ENCODE results near the gene TANGO6. TPM values are rescaled to one million over a fixed set of nuclear protein-coding genes. Genes with fewer than 3 reads are reported as not detected.

Gene TANGO6
- total RNA-seq, 2 donors from 2014 or later, result 6.4 to 10.9 TPM

DNA sequence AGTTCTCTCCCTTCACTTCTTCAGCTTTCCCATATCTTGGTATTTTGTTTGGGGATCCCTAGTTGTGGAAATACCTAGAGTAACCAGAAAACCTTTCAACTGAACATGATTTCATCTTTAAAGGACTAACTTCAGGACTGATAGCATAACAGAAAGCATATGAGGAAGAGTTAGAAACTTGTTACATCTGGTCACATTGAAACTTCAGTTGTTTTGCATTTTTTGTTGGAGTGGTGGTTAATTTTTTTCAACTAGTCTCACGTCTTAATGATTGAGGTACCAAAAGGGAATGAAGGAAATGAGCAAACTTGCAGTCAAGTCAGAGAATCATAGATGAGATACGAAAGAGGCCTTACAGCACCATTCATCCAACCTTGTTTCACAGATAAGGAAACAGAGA, 49.6 kb downstream of the TANGO6 start:
- no peak for TF ChIP-seq CTCF (IDR thresholded peaks at IDR 0.05)
- no peak overlapping the region for H3K4me3 ChIP-seq
- no peaks in the 10 kb centered on the region for H3K27me3 ChIP-seq

GRCh38 chr16:68893710-68894705, 50.7 kb downstream of the TANGO6 start:
- no peak for DNase-seq (ENCODE audit: low spot score)
- Histone ChIP-seq H3K27ac (no peak overlapping the region), H3K36me3 (peaks cover 7% of the 10 kb centered on the region), H3K4me3 (no peak overlapping the region), H3K4me1 (no peaks in the 10 kb centered on the region), H3K9me3 (no peaks in the 10 kb centered on the region), H3K27me3 (no peaks in the 10 kb centered on the region)
- no peak for TF ChIP-seq CTCF (IDR thresholded peaks at IDR 0.05)

More for the DNA sequence above, 49.6 kb downstream of the TANGO6 start:
- Histone ChIP-seq H3K4me1 (no peaks in the 10 kb centered on the region), H3K27ac (no peak overlapping the region), H3K9me3 (no peaks in the 10 kb centered on the region), H3K36me3 (peaks cover 7% of the 10 kb centered on the region)
- no peak for DNase-seq (ENCODE audit: low spot score)

GRCh38 chr16:68894714-68895113, 51.4 kb downstream of the TANGO6 start:
- Histone ChIP-seq H3K27ac (no peak overlapping the region), H3K4me3 (no peak overlapping the region), H3K27me3 (no peaks in the 10 kb centered on the region), H3K36me3 (peaks cover 7% of the 10 kb centered on the region), H3K4me1 (no peaks in the 10 kb centered on the region), H3K9me3 (no peaks in the 10 kb centered on the region)
- DNase-seq (ENCODE audit: low spot score), result no peak
- TF ChIP-seq CTCF (IDR thresholded peaks at IDR 0.05), result no peak

DNA sequence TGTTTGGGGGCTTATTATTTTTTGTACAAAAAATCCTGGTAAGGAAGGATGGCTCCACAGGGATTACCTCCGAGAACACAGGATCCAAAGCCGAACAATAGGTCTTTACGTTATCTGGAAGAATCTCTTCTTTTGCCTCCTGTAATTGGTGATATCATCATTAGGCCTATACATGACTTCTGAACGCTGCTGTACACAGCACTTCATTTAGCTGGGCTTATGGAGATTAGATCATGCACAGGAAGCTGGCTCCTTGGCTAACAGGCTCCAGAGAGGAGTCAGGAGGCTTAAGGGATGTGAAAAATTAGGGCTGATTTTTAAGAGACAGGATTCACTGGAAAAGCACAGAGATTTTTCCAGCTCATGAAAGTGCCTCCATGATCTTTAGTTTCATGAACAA, 54.7 kb downstream of the TANGO6 start:
- Histone ChIP-seq H3K36me3 (peaks cover 9% of the 10 kb centered on the region), H3K27me3 (no peaks in the 10 kb centered on the region), H3K4me3 (no peak overlapping the region), H3K9me3 (no peaks in the 10 kb centered on the region), H3K27ac (no peak overlapping the region), H3K4me1 (no peaks in the 10 kb centered on the region)
- no peak for DNase-seq (ENCODE audit: low spot score)
- no peak for TF ChIP-seq CTCF (IDR thresholded peaks at IDR 0.05)

- no peak overlapping the region for H3K27ac ChIP-seq
- peaks cover 9% of the 10 kb centered on the region for H3K36me3 ChIP-seq
- no peaks in the 10 kb centered on the region for H3K4me1 ChIP-seq
- no peaks in the 10 kb centered on the region for H3K27me3 ChIP-seq
- DNase-seq (ENCODE audit: low spot score), result no peak
- H3K4me3 ChIP-seq, result no peak overlapping the region
- H3K9me3 ChIP-seq, result no peaks in the 10 kb centered on the region
- no peak for TF ChIP-seq CTCF (IDR thresholded peaks at IDR 0.05)
These were observed 56.7 kb downstream of the TANGO6 start for GRCh38 chr16:68900009-68900408.

Measured in right atrium auricular region (tissue), 2 donors.